HepG2 (cell line): ENCODE measurements around the gene NCOA5. TPM values are rescaled to one million over a fixed set of nuclear protein-coding genes. Genes with fewer than 3 reads are reported as not detected.
A peak's percentile ranks its signal among the peaks of the same experiment; 100 is the strongest.

Experiments
- ATM ChIP-seq: fragments of 450-650 bp; IDR thresholded peaks from 2 replicates; pipeline ENCODE4 v1.7.1; 2017; ENCODE audit warnings: mild to moderate bottlenecking, borderline replicate concordance
- CCAR2 ChIP-seq: fragments of 200-400 bp; formaldehyde crosslinking; optimal IDR thresholded peaks from 2 replicates; pipeline ENCODE3; 2018; ENCODE audit warnings: low read depth, mild to moderate bottlenecking, low read length, moderate library complexity
- ERF ChIP-seq: IDR thresholded peaks from 2 replicates; pipeline ENCODE4 v1.6.1; 2018; ENCODE audit warnings: missing biosample characterization, missing genetic modification reagents
- HNF1A ChIP-seq, 2 experiments: sonication (generic) in 1 of 2; formaldehyde crosslinking in 1 of 2; IDR thresholded peaks; 2 replicates each; pipeline versions ENCODE4 v1.4.0 to v1.6.1; 2016 to 2020; ENCODE audit warnings: borderline replicate concordance in 1 of 2, low read depth in 1 of 2, mild to moderate bottlenecking in 1 of 2, missing genetic modification reagents in 1 of 2
- HNRNPK ChIP-seq: fragments of 200-400 bp; formaldehyde crosslinking; IDR thresholded peaks from 2 replicates; pipeline ENCODE4 v1.6.1; 2018; ENCODE audit warnings: low read length, low read depth, moderate library complexity, mild to moderate bottlenecking; ENCODE audit not compliant: poor library complexity, severe bottlenecking
- LCORL ChIP-seq, 2 experiments: fragments of 450-650 bp in 1 of 2; sonication (generic) in 1 of 2; formaldehyde crosslinking in 1 of 2; IDR thresholded peaks; 2 replicates each; pipeline versions ENCODE4 v1.5.0 to v1.6.1; 2017 to 2020; ENCODE audit warnings: antibody characterized with exemption in 1 of 2, missing genetic modification reagents in 1 of 2
- MNT ChIP-seq: fragments of 450-650 bp; IDR thresholded peaks from 2 replicates; pipeline ENCODE4 v1.6.1; 2016
- PHF21A ChIP-seq: sonication (generic); formaldehyde crosslinking; IDR thresholded peaks from 2 replicates; pipeline ENCODE4 v1.5.0; 2020; ENCODE audit warnings: mild to moderate bottlenecking, missing genetic modification reagents
- PTBP1 ChIP-seq: fragments of 200-400 bp; formaldehyde crosslinking; IDR thresholded peaks from 2 replicates; pipeline ENCODE4 v1.6.1; 2018; ENCODE audit warnings: low read length, low read depth; ENCODE audit not compliant: poor library complexity, severe bottlenecking
- RFXAP ChIP-seq: sonication (generic); formaldehyde crosslinking; IDR thresholded peaks from 2 replicates; pipeline ENCODE4 v1.4.0; 2020; ENCODE audit warnings: missing genetic modification reagents, borderline replicate concordance
- SNAPC2 ChIP-seq: sonication (generic); formaldehyde crosslinking; IDR thresholded peaks from 2 replicates; pipeline ENCODE4 v1.8.1; 2022; ENCODE audit warnings: mild to moderate bottlenecking, missing genetic modification reagents
- TEAD3 ChIP-seq: optimal IDR thresholded peaks from 2 replicates; pipeline ENCODE3; 2016; ENCODE audit warnings: borderline replicate concordance
- THAP8 ChIP-seq: sonication (generic); formaldehyde crosslinking; IDR thresholded peaks from 2 replicates; pipeline ENCODE4 v1.5.1; 2020; ENCODE audit warnings: missing genetic modification reagents, mild to moderate bottlenecking, borderline replicate concordance
- ZFP36L1 ChIP-seq: sonication (generic); formaldehyde crosslinking; IDR thresholded peaks from 2 replicates; pipeline ENCODE4 v1.8.0; 2022; ENCODE audit warnings: mild to moderate bottlenecking, missing genetic modification reagents, moderate library complexity
- ZNF232 ChIP-seq: sonication (generic); formaldehyde crosslinking; IDR thresholded peaks from 2 replicates; pipeline ENCODE4 v1.4.0; 2020; ENCODE audit warnings: missing genetic modification reagents, borderline replicate concordance
- ZNF432 ChIP-seq: sonication (generic); formaldehyde crosslinking; IDR thresholded peaks from 2 replicates; pipeline ENCODE4 v1.5.0; 2020; ENCODE audit warnings: missing genetic modification reagents, mild to moderate bottlenecking, borderline replicate concordance
- ZNF616 ChIP-seq: sonication (generic); formaldehyde crosslinking; IDR thresholded peaks from 2 replicates; pipeline ENCODE4 v1.5.0; 2020; ENCODE audit warnings: low read depth, mild to moderate bottlenecking, missing genetic modification reagents
- ZNF766 ChIP-seq: sonication (generic); formaldehyde crosslinking; IDR thresholded peaks from 2 replicates; pipeline ENCODE4 v1.5.0; 2020; ENCODE audit warnings: missing genetic modification reagents, borderline replicate concordance
- ZNF770 ChIP-seq: sonication (generic); formaldehyde crosslinking; IDR thresholded peaks from 2 replicates; pipeline ENCODE4 v1.5.0; 2020; ENCODE audit warnings: mild to moderate bottlenecking, missing genetic modification reagents
- ZNF891 ChIP-seq: sonication (generic); formaldehyde crosslinking; IDR thresholded peaks from 2 replicates; pipeline ENCODE4 v1.5.0; 2020; ENCODE audit warnings: mild to moderate bottlenecking, missing genetic modification reagents
- polyA plus RNA-seq, 8 experiments: library from polyadenylated mRNA; depleted of rRNA in 3 of 8; stranded (reverse) in 7 of 8; unstranded in 1 of 8; fragments of >200 nt; fragmentation: Illumina TruSeq in 4 of 8; extraction: Trizol in 4 of 8; gene quantifications; 2 replicates each; pipeline versions ENCODE4 v1.2.1 to v1.2.3, GENCODE V29; 2011 to 2016; ENCODE audit warnings: low read depth in 4 of 8, missing spikeins in 1 of 8, mixed read lengths in 1 of 8; ENCODE audit not compliant: insufficient read depth in 1 of 8
- total RNA-seq, 5 experiments: library from RNA; depleted of rRNA; stranded (reverse); fragments of >200 nt; fragmentation: Illumina TruSeq; extraction: Trizol; gene quantifications; 2 replicates each; pipeline ENCODE4 v1.2.3, GENCODE V29; 2016; ENCODE audit warnings: low read depth in 1 of 5

Gene NCOA5
- total and polyA plus RNA-seq, 2 of the 13 experiments (the other 11 are each of a cell fraction or from before 2014, with no cell fraction given), result 16.5 to 28.4 TPM

- TF ChIP-seq PTBP1 (peak; percentile 54), THAP8 (CRISPR knock-in tag) (no peak), ZNF770 (CRISPR knock-in tag) (no peak), ZNF432 (CRISPR knock-in tag) (no peak), HNRNPK (no peak), ZNF232 (no peak), LCORL (IDR thresholded peaks at IDR 0.05) (no peak), LCORL (CRISPR knock-in tag; IDR thresholded peaks at IDR 0.05) (no peak), ERF (no peak), MNT (no peak), CCAR2 (no peak), ZNF891 (CRISPR knock-in tag) (no peak), TEAD3 (CRISPR knock-in tag) (no peak), ZNF766 (no peak), ZNF616 (CRISPR knock-in tag) (no peak), SNAPC2 (no peak), PHF21A (no peak), ATM (0 out of 2 replicates have a peak, but pooled peaks have one; percentile 78), RFXAP (CRISPR knock-in tag) (no peak), ZFP36L1 (CRISPR knock-in tag) (no peak), HNF1A (IDR thresholded peaks at IDR 0.05; ENCODE audit: low read depth) (no peak), HNF1A (CRISPR knock-in tag; IDR thresholded peaks at IDR 0.05; ENCODE audit: borderline replicate concordance) (no peak)
These were observed 21.5 kb upstream of the NCOA5 start (continued) for GRCh38 chr20:46111028-46111835.
